AG04449 (cell line): ENCODE results near the gene MIPEP.

Experiments used
- CTCF ChIA-PET: fragments of 350-600 bp; formaldehyde crosslinking; extraction: SDS; loops from one replicate; lab custom pipeline; 2021; ENCODE audit warnings: antibody characterized with exemption; lab: Yijun Ruan, JAX
- POLR2A ChIA-PET: fragments of 400-600, 350-600 bp; formaldehyde crosslinking; extraction: SDS; loops from one replicate; lab custom pipeline; 2020; ENCODE audit warnings: antibody characterized with exemption, inconsistent platforms; lab: Yijun Ruan, JAX
- DNase-seq: peaks from one replicate; pipeline ENCODE4 v3.0.0-alpha.2; 2010; ENCODE audit warnings: low read depth, low spot score
- H3K4me3 ChIP-seq: 2 replicates; pipeline ENCODE4 v1.5.1; 2011; ENCODE audit warnings: low read depth, mild to moderate bottlenecking, control low read depth, low read length
- TF ChIP-seq, protein P1 (sequence below): IDR thresholded peaks from one replicate; pipeline ENCODE4 v1.5.1; 2011; ENCODE audit warnings: mild to moderate bottlenecking, moderate library complexity, low read length, control low read depth, inconsistent platforms; ENCODE audit not compliant: insufficient read depth; ENCODE audit errors: missing control alignments

MIPEP gene

DNA sequence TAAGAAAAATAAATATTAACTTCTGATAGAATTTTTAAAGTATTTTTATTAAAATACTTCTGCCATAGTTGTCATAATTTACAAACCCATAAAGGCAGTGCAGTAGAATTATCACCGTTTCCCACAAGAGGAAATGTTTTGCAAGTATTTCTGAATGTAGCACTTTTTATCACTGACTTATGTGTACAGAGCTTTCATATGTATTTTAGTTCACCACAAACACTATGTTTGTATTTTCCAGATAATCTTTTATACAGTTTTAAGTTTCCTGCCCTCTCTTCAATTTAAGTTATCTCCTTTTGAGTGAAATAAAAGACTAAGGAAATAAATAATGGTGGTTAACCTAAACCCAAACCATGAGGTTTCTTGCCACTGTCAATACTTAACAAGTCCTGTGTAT, 24.2 kb downstream of the MIPEP start:
- no peak overlapping the region for H3K4me3 ChIP-seq
- CTCF ChIA-PET, result no interaction called here
- TF ChIP-seq, protein P1, sequence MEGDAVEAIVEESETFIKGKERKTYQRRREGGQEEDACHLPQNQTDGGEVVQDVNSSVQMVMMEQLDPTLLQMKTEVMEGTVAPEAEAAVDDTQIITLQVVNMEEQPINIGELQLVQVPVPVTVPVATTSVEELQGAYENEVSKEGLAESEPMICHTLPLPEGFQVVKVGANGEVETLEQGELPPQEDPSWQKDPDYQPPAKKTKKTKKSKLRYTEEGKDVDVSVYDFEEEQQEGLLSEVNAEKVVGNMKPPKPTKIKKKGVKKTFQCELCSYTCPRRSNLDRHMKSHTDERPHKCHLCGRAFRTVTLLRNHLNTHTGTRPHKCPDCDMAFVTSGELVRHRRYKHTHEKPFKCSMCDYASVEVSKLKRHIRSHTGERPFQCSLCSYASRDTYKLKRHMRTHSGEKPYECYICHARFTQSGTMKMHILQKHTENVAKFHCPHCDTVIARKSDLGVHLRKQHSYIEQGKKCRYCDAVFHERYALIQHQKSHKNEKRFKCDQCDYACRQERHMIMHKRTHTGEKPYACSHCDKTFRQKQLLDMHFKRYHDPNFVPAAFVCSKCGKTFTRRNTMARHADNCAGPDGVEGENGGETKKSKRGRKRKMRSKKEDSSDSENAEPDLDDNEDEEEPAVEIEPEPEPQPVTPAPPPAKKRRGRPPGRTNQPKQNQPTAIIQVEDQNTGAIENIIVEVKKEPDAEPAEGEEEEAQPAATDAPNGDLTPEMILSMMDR, result no peak
- POLR2A ChIA-PET, result no interaction called here
- no peak for DNase-seq

DNA sequence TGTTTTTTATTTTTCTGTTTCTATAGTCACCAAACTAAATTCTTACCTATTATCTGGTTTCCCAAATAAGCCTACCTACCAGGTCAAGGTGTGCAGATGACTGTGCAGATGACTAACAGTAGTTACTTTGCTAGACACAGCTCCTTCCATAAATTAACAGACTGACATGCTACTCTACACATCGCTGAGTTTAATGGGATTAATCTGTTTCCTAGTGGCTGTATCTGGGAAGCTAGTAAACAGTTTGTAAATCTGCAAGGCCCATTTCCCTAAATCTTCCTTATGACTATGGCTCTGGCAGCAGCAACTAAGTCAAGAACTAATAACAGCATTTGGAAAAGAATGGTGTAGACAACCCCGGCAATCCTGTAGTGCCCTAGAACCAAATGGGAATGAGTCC, 27.9 kb downstream of the MIPEP start:
- POLR2A ChIA-PET, result no interaction called here
- no peak for DNase-seq
- TF ChIP-seq, protein P1, result no peak
- H3K4me3 ChIP-seq, result no peak overlapping the region
- CTCF ChIA-PET, result interaction anchor here (1.1 to 1.7 kb wide), 3 partner anchors 9 to 28 kb away, joined by 3 to 5 read pairs (median 4); partner anchors contain the start of gene MIPEP

DNA sequence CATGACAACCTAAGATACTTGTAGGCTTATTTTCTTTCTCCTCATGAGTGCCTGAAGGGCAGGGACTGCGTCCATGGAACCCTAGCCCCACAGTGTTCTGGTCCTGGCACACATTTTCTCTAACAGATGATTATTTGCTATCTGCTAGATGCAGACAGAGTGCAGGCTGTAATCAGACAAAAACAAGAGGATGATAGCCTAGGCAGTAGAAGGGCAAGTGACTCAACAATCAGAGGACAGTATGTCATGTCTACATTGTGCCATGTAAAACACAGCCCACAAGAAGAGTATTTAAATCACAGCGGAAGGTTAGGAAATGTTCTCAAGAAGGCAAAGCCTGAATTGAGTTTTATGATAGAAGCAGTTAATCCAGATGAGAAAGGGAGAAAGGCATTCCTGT, 29.3 kb downstream of the MIPEP start:
- TF ChIP-seq, protein P1, result no peak
- no peak overlapping the region for H3K4me3 ChIP-seq
- POLR2A ChIA-PET, result no interaction called here
- CTCF ChIA-PET, result interaction anchor here (1.7 kb wide), 1 partner anchor 9 kb away, joined by 4 read pairs; no protein-coding TSS in a partner anchor
- DNase-seq, result no peak

DNA sequence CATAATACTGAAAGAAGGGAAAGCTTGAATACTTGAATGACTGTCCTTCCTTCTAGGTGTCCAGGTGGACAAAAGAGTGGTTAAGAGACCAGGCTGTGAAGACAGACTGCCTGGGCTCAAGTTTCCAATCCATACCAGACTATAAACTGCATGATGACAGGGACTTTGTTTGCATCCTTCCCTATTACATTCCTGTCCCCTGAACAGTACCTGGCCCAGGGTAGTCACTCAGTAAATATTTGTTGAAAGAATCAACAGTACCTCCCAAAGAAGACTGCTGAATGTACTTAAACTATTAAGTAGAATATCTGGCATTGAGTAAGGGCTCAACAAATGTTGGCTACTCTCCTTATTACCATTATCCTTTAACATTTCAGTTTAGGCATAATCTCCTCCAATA, 29.7 kb downstream of the MIPEP start:
- ChIA-PET CTCF (no interaction called here), POLR2A (no interaction called here)
- TF ChIP-seq, protein P1, result no peak
- H3K4me3 ChIP-seq, result no peak overlapping the region
- no peak for DNase-seq

DNA sequence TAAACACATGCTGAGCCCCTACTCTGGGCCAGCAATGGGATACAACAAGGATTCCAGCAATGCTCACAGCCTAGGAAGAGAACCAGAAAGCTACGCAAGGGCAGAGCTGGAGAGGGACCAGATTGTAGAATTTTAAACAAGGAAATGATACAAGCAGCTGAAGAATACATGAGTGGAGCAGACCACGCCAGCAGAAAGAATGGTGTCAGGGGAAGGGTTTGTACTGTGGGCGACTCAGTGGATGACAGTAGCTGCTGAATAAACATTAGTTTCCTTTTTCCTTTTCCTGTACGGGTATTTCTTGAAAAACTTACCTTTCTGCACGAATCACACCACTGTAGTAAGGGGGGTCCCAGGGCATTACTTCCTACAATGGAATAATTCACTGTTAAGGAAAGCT, 30.7 kb downstream of the MIPEP start:
- TF ChIP-seq, protein P1, result no peak
- POLR2A ChIA-PET, result no interaction called here
- CTCF ChIA-PET, result interaction anchor here (0.7 kb wide), 1 partner anchor 391 kb away, joined by 3 read pairs; no protein-coding TSS in a partner anchor
- H3K4me3 ChIP-seq, result no peak overlapping the region
- DNase-seq, result no peak

DNA sequence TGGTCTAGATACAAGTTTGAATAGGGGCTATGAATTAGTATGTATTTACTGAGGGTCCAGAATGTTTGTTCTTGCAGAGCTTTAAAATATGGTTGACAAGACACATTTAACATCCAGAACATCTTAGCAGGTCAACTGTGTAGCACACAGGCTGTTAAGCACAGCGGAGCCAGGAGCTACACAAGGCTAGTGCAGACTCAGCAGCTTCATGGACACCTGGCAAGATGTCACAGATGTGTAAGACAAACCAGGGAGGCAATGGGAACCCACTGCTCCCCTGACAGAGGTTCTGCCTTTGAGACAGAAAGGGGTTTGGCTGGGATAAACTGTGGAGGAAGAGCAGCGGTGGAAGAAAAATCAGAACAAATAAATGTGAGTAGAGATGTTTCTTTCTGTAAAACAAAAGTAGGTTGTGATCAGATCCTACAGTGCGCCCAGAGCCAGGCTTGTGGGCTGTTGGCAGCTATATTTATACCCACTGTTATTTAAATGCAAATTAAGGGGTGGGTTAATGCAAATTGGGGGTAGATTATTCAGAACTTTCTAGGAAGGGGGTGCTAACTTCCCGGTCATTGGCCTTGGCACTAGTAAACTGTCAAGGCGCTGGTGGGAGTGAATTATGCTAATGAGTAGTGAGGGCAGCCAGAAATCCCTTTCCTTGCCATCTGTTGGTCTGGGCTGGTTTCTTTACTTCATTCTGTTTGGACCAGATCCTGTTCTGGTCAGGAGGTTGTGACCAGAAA, 33.0 kb downstream of the MIPEP start:
- H3K4me3 ChIP-seq, result no peak overlapping the region
- DNase-seq, result no peak
- ChIA-PET CTCF (interaction anchor here (1.3 kb wide), 1 partner anchor 13 kb away, joined by 3 read pairs; no protein-coding TSS in a partner anchor), POLR2A (no interaction called here)
- TF ChIP-seq, protein P1, result no peak
